T-helper 1 cell (primary cell): Measurements from ENCODE around the gene CIT.
"Not testable (repeated sequence)": the region's sequence is repeated elsewhere in the genome, so short reads cannot be mapped to it uniquely, and the experiment has no call there.

ENCODE experiments used
- DNase-seq, 5 donors: peaks; one replicate each; pipeline ENCODE4 v3.0.0-alpha.2; 2012 to 2020

The CIT gene

GRCh38 chr12:119671070-119671469 is 206.1 kb downstream of the CIT start:
- DNase-seq = no peak

DNA sequence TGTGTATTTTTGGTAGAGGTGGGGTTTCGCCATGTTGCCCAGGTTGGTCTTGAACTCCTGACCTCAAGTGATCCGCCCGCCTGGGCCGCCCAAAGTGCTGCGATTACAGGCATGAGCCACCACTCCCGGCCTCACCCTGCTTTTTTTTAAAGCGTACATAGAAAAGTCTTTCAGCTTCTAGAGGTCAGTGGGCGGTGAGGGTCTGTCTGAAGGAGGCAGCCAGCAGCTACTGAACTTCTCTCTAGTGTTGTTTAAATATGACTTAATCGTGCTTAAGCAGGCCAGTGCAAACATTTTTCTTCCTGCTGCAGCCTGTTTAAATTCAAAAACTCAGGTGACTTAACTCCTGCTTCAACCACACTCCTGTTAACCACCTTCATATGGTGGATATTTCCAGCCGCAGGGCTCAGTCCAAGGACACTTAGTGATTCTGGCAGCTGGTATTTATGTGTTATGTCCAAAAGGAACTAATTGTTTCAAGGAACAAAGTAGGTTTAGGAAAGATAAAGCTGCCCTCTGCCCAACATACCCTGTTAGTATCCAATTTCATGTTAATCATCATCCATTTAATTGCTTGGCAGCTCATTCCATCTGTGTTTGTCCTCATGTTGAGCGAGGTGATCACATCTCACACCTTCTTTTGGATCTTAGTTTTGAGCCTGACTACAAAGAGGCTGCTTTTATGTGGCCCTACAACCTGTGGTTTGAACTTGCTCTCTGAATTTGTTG is 207.2 kb downstream of the CIT start:
- DNase-seq = no peak

GRCh38 chr12:119668324-119668841 is 208.7 kb downstream of the CIT start:
- no peak for DNase-seq

DNA sequence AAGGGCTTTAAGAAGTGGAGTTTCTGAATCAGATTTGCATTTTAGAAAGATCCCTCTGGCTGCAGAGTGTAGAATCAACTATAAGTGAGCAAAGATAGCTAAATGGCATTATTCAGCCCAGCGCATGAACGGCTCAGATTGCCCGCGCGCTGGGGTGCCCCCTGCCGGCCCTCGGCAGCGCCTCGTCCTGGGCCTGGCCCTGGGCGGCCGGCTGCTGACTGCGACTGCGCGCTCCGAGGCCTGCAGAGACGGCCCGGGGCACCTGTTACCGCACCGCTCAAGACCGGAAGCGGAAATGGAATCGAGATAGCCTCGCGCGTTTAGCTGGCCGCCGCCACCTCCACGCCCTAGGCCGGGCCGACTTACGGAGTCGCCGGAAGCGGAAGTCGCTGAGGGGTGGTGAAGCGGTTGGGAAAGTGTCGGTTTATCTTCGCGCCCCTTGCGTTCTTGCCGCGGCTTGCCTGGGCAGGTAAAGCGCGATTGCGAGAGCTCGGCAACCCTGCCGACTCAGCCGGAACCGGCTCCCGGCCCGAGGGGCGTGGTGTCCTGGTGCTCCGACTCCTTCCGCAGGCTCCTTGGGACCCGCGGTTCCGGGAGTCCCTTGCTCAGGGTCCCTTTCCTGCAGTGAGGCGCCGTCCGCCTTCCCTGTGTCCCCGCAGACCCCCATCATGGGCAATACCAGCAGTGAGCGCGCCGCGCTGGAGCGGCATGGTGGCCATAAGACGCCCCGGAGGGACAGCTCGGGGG is 209.4 kb downstream of the CIT start, which contains the start of gene PRKAB1:
Gene PRKAB1, plus strand, starts transcription at position 557 of the 747 bp plus-strand sequence. Its CDS starts 112 bp downstream, at position 669.
- peak; percentile 91 to 99 (median 95) for DNase-seq

DNA sequence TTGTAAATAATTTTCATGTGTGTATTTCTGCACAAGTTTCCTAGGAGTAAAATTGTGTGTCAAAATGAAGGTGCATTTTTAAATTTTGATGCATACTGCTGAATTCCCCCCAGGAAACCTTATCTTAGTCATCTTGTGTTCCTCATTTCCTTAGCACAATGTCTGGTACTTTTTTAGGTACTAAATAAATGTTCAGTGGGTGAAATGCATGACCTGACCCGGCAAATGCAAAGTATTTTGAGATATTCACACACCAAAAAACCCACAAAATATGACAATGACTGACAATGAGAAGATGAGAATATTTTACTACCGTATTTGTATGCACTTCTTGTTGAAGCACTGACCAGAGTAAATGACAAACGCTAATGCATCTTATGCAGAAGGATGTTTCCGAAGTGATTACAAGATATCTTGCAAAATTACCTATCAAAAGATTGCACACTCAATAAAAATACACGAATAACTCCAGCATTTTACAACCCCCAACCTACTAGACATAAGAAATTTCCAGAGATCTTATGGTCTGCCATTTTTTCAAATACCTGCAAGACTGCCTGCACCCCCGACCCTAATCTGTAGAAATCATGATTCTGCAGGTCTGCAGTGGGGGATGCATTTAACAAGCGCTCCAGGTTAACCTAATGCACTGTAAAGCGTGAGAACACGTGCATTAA is 210.1 kb downstream of the CIT start:
- DNase-seq = no peak

GRCh38 chr12:119666226-119666795 is 210.8 kb downstream of the CIT start:
- no peak for DNase-seq

DNA sequence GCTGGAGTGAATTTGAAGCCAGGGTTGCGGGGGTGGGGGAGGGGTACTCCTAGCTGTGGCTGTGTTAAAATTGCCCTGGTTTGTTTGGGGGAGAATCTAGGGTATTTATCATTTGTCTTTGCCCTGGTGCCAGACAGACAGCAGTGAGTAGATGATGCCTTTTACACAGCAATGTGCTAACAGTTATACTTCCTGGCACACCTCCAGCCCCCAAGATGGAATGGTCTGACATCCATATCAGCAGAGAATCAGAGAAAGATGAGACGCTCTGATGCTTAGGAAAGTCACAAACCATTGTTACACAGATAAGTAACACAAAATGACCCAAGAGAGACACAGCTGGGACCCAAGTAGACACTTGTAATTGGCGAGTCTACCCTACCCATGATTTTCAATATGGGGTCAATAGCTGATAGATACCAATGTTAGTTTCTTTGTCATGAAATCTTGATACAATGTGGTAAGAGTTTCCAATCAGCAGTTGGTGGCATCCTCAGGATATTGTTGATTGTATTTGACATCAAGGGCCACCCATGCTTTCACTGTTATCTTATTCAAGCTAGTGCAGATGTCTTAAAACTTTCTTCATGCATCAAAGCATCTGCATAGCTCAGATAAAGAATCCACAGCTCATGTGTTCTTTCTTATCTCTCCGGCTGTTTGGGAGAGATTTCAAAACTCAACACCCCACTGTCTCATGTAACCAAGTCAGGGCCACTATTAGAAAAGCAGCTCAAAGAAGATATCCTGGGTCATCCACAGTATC is 211.8 kb downstream of the CIT start:
- no peak for DNase-seq

DNA sequence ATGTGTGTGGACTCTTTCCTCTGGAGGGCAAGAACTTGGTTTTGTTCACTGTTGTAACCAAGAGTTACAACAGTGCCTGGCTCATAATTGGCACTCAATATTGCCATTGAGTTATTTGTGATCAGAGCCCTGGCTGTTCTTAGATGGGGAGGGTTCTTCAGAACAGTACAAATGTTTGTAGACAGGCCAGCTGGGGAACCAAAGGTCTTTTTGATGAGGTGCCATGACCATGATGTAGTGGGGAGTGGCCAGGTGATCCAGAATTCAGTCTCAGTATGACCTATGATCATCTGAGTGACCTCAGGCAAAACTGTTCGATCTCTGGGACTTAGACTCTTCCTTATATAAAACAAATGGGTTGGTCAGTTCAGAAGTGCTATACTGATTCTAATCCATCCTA is 212.5 kb downstream of the CIT start:
- no peak for DNase-seq

- DNase-seq = no peak
Observed at GRCh38 chr12:119661882-119662281, 215.2 kb downstream of the CIT start.

DNA sequence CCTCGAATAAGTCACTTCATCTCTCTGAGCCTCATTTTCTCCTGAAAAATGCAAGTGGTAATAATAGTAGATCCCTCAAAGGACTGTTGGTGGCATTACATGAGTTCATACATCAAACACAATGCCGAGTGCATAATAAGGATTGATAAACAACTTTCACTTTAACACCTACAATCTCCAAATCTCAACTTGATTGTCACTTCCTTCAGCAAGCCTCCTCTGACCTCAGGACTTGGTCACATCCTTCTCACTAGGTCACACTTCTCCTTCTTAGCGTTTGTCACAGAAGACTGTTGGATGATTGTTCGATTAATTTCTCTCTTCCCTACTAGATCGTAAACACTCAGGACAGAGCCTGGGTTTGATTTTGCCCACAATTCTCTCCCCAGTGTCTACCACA is 217.0 kb downstream of the CIT start:
- DNase-seq = peak in 1 of 5 donors; percentile 35

GRCh38 chr12:119659289-119659897 is 217.7 kb downstream of the CIT start:
- peak in 4 of 5 donors; percentile 11 to 35 (median 28) for DNase-seq

DNA sequence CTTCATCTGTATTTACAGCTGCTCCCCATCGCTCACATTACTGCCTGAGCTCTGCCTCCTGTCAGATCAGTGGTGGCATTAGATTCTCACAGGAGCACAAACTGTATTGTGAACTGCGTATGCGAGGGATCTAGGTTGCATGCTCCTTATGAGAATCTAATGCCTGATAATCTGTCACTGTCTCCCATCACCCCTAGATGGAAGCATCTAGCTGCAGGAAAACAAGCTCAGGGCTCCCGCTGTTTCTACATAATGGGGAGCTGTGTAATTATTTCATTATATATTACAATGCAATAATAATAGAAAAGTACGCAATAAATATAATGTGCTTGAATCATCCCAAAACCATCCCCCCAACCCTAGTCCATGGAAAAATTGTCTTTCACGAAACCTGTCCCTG is 219.0 kb downstream of the CIT start:
- DNase-seq = not testable (repeated sequence)

GRCh38 chr12:119657001-119657400 is 220.1 kb downstream of the CIT start:
- not testable (repeated sequence) for DNase-seq

DNA sequence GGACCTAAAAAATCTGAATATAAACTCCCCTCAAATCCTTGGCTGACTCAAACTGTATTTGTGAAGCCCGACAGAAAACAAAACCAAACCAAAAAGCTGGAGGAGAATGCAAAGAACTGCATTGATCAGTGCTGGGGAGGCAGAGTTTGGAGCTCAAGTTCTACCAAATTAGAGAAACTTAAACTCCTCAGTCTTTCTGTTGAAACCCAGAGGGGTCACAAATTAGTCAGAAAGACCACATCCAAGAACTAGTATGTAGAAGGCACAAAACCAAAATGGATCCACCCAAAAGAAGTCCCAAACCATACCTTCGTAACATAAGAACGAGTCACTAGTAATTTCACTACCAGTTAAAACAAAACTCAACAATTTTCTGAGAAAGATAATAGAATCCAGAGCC is 224.5 kb downstream of the CIT start:
- DNase-seq = no peak

DNA sequence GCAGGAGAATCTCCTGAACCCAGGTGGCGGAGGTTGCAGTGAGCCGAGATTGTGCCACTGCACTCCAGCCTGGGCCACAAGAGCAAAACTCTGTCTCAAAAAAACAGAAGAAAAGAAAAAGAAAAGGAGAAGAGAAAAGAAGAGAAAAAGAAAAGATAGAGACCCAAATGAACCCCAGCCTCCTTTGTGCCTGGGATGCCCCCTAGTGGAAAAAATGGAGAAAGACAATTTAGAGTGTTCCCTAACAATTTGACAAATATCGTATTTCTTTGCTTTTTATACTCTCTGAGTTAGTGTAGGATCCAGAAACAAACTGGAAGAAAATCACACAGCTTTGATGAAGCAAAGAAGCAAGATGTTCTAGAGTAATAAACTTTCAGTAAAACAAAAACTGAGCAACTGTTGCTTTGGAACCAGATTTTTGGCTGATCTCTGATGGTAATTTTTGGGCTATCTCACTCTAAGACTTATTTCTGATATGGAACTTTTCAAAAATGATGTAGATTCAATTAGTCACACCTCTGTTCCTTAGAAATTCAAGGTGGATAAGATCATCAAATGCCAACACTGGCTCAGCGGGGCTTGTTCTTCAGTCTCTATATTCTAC is 227.8 kb downstream of the CIT start:
- no peak for DNase-seq

DNA sequence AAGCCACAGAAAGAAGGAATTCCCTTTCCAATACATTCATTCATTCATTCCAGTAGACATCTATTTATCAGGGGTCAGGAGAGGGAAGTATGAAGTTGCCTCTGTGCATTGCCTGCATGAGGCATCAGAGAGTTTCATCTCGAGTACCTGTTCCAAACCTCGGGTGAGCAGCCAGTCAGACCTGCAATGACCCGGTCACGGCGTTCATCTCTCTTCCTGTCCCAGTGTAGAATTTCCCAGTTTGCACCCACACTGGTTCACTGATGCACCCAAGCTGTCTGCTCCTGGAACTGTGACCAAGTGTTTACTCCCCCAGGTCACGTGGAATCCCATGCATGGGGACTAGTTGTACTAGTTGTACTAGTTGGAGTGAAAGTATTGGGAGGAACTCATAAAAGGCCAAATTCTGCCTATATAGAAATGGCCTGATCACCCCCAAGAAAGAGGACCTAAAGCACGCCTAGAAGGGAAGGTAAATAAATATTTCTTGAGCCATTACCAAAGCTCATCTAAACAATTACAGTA is 231.5 kb downstream of the CIT start:
- no peak for DNase-seq

DNA sequence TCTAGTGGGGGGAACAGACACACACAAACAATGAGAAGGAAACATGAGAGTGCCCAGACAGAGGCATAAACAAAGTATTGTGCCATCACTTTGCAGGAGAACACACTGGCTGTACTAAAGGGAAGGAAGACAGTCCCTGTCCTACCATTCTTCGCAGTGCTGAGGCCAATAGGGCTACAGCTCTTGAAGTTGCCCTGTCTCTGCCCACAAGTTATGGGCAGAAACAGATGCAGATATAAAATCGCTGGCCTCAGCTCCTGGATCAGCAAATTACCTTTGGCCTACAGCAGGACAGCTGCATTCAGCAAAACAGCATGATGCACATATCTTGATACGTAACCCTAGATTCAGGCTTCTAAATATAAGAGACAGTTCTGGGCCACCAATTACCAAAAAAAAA is 232.2 kb downstream of the CIT start:
- DNase-seq = no peak

DNA sequence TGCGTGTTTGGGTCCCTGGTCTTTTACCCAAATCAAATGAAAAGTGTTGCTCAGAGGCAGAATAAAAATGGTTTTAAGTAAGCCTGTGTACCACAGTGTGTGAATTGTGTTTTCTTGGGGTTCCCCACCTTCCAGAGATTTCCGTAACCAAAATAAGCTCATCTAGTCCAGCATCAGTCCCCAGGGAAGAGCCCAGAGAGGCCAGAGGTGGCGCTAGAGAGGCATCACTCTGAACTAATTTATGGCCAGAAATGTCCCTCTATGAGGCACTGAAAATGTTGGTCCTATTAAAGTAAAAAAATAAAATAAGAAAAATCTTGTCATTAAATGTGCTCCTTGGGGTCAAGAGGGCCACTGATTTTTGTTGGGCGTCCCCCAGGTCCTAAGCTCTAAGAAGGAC is 234.1 kb downstream of the CIT start:
- no peak for DNase-seq
